ENCODE measurements around the gene SHD.
A peak's percentile ranks its signal among the peaks of the same experiment; 100 is the strongest.
"Not testable (repeated sequence)": the region's sequence is repeated elsewhere in the genome, so short reads cannot be mapped to it uniquely, and the experiment has no call there.

SHD gene, protein sequence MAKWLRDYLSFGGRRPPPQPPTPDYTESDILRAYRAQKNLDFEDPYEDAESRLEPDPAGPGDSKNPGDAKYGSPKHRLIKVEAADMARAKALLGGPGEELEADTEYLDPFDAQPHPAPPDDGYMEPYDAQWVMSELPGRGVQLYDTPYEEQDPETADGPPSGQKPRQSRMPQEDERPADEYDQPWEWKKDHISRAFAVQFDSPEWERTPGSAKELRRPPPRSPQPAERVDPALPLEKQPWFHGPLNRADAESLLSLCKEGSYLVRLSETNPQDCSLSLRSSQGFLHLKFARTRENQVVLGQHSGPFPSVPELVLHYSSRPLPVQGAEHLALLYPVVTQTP

DNA sequence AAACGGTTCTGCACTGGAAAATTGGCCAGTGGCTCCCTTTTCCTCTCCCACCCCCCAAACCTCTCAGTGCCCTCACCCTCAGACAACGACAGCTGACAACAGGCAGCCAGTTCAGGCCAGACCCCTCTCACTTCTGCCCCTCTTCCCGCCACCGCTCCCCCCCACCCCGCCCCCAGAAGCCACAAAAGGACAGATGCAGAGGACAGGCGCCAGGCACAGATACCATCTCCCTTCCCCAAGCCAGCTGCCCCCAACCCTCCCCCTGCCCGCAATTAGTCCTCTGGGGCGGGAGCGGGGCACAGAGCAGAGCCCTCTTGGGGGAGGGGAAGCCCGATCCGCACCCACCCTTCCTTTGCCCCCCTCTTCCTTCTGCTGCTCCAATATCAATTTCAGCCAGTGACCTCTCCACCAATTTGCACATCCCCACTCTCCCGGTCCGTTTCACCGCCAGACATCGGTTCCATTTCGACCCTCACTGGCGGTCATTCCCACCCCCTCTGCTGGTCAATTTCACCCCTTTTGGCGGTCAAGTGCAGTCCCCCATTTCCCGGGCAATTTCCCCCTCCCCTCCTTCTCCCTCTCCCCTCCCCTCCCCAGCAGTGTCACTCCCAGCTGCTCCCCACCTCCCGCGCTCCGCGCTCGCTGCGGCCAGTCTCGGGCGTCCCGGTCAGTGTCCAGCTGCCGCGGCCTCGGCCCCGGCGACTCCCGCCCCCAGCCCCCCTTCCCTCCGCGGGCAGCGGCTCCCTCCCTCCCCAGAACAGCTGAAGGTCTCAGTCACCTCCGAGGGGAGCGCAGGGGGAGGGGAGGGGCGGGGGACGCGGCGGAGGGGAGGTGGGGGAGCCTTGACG is at the start of gene SHD:
Gene SHD, plus strand, starts transcription at position 848 of the 848 bp plus-strand sequence. CDS start 798 bp downstream, outside the sequence.
- Mint-ChIP-seq H3K36me3 (ENCODE audit: low read depth) (no peaks in the 10 kb centered on the region), H3K27ac (peak within 1 kb of the TSS; percentile 41), H3K4me1 (ENCODE audit: low read depth) (peaks cover 2% of the 10 kb centered on the region), H3K27me3 (ENCODE audit: low read depth) (peaks cover 29% of the 10 kb centered on the region), H3K4me3 (no peak within 1 kb of the TSS), H3K9me3 (no peaks in the 10 kb centered on the region)
- DNase-seq (ENCODE audit: low spot score) = no peak

DNA sequence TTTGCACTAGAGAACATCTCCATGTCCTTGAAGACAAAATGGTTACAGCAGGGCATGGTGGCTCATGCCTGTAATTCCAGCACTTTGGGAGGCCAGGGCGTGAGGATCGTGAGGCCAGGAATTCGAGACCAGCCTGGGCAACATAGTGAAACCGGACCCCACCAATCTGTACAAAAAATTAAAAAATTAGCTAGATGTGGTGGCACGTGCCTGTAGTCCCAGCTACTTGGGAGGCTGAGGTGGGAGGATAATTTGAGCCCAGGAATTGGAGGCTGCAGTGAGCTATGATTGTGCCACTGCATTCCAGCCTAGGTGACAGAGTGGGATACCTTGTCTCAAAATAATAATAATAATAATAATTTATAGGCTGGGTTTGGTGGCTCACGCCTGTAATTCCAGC is 48.8 kb upstream of the SHD start:
- H3K9me3 Mint-ChIP-seq; H3K4me1 Mint-ChIP-seq (ENCODE audit: low read depth); H3K27me3 Mint-ChIP-seq (ENCODE audit: low read depth); H3K36me3 Mint-ChIP-seq (ENCODE audit: low read depth); H3K4me3 Mint-ChIP-seq; H3K27ac Mint-ChIP-seq; DNase-seq (ENCODE audit: low spot score): not testable (repeated sequence)

DNA sequence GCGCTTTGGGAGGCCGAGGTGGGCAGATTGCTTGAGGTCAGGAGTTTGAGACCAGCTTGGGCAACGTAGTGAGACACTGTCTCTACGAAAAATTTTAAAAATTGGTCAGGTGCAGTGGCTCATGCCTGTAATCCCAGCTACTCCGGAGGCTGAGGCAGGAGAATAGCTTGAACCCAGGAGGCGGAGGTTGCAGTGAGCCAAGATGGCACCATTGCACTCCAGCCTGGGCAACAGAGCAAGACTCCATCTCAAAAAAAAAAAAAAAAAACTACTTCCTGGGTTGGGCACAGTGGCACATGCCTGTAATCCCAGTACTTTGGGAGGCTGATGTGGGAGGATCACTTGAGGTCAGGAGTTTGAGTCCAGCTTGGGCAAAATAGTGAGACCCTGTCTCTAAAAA is 47.5 kb upstream of the SHD start:
- not testable (repeated sequence) for H3K36me3 Mint-ChIP-seq (ENCODE audit: low read depth); H3K4me1 Mint-ChIP-seq (ENCODE audit: low read depth); H3K27me3 Mint-ChIP-seq (ENCODE audit: low read depth); DNase-seq (ENCODE audit: low spot score); H3K27ac Mint-ChIP-seq; H3K4me3 Mint-ChIP-seq; H3K9me3 Mint-ChIP-seq

DNA sequence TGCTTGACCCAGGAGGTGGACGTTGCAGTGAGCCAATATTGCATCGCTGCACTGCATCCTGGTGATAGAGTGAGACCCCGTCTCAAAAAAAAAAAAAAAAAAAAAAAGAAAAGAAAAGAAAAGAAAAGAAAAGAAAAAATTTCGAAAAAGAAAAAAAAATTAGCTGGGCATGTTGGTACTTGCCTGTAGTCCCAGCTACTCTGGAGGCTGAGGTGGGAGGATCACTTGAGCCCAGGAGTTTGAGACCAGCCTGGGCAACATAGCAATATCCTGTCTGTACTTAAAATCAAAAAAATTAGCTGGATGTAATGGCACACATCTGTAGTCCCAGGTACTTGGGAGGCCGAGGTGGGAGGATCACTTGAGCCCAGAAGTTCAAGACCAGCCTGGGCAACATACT is 46.9 kb upstream of the SHD start:
- not testable (repeated sequence) for DNase-seq (ENCODE audit: low spot score); H3K4me3 Mint-ChIP-seq; H3K9me3 Mint-ChIP-seq; H3K27me3 Mint-ChIP-seq (ENCODE audit: low read depth); H3K4me1 Mint-ChIP-seq (ENCODE audit: low read depth); H3K36me3 Mint-ChIP-seq (ENCODE audit: low read depth); H3K27ac Mint-ChIP-seq

DNA sequence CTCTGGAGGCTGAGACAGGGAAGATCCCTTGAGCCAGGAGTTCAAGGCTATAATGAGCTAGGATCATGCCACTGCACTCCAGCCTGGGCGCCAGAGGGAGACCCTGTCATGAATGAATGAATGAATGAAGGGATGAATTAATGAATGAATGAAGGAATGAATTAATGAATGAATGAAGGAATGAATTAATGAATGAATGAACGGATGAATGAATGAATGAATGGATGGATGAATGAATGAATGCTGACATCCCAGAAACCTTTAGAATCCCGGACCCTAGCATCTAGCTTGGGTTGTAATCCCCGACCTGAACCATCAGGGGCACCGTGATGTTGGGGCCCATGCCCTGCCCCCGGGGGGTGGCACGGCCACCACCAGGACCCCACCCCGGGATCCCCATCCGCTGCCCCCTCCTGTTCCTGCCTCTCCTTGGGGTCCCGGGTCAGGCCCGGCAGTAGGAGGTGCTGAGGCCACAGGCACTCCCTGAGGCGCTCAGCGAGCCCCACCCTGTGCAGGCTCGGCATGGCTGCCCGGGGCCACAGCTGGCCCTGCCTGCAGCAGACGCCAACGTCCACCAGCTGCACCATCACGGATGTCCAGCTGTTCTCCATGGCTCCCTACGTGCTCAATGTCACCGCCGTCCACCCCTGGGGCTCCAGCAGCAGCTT is 46.3 kb upstream of the SHD start:
- Mint-ChIP-seq H3K27me3 (ENCODE audit: low read depth) (no peaks in the 10 kb centered on the region), H3K9me3 (no peaks in the 10 kb centered on the region), H3K27ac (no peak overlapping the region), H3K36me3 (ENCODE audit: low read depth) (no peaks in the 10 kb centered on the region), H3K4me3 (no peak overlapping the region), H3K4me1 (ENCODE audit: low read depth) (peaks cover 4% of the 10 kb centered on the region)
- DNase-seq (ENCODE audit: low spot score) = no peak

DNA sequence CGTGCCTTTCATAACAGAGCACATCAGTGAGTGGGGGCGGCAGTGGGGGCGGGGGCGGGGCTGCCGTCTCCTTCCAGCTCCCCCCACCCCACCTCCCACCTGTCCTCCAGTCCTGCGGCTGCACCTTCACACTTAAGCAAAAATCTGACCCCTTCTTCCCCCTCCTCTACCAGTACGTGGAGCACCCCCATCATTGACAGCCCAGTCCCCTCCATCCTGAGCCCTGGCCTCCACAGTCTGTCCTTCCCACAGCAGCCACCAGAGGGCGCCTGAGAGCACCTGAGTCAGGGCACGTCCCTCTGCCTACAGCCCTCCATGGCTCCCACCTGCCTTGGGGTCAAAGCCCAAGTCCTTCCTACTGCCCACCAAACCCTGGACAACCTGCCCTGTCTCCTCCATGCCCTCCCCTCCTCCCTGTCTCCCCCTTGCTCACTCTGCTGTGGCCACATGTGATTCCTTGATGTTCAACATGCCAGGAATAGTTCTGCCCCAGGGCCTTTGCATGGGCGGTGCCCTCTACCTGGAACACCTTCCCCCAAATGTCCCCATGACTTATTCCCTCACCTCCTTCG is 45.7 kb upstream of the SHD start:
- peaks cover 4% of the 10 kb centered on the region for H3K4me1 Mint-ChIP-seq (ENCODE audit: low read depth)
- peak; percentile 62 for DNase-seq (ENCODE audit: low spot score)

DNA sequence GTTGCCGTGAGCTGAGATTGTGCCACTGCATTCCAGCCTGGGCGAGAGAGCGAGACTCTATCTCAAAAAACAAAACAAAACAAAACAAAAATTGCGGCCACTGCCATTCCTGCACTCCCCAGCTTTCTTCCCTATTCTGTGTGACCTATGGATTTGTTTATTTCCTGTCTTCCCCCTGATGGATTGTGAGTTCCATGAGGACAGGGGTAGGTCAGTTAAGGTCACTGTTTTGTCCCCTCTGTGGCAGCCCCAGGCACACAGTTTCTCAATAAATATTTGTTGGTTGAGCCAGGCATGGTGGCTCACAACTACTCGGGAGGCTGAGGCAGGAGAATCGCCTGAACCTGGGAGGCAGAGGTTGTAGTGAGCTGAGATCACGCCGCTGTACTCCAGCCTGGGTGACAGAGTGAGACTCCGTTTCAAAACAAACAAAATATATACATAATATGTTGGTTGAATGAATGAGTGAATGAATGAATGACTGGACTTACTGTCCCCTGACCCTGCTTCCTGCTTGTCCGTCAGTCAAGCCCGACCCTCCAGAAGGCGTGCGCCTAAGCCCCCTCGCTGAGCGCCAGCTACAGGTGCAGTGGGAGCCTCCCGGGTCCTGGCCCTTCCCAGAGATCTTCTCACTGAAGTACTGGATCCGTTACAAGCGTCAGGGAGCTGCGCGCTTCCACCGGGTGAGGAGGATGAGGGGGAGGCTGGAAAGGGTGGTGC is 44.8 kb upstream of the SHD start:
- H3K9me3 Mint-ChIP-seq = no peaks in the 10 kb centered on the region
- no peak overlapping the region for H3K27ac Mint-ChIP-seq
- H3K4me3 Mint-ChIP-seq = no peak overlapping the region
- H3K4me1 Mint-ChIP-seq (ENCODE audit: low read depth) = peaks cover 3% of the 10 kb centered on the region
- no peaks in the 10 kb centered on the region for H3K36me3 Mint-ChIP-seq (ENCODE audit: low read depth)
- no peak for DNase-seq (ENCODE audit: low spot score)
- H3K27me3 Mint-ChIP-seq (ENCODE audit: low read depth) = no peaks in the 10 kb centered on the region

More for the DNA sequence above, 45.7 kb upstream of the SHD start:
- Mint-ChIP-seq H3K36me3 (ENCODE audit: low read depth) (no peaks in the 10 kb centered on the region), H3K27ac (peak overlapping the region; percentile 15), H3K9me3 (no peaks in the 10 kb centered on the region), H3K27me3 (ENCODE audit: low read depth) (no peaks in the 10 kb centered on the region), H3K4me3 (no peak overlapping the region)

DNA sequence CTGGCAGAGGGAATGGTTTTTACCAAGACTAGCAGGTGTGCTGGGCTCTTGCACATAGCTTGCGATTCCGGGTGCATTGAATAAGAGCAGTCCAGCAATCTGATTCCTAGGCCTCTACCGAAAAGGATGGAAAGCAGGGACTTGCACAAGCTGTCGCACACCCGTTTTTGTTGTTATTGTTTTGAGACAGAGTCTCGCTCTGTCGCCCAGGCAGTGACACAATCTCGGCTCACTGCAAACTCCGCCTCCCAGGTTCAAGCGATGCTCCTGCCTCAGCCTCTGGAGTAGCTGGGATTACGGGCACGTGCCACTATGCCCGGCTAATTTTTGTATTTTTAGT is 44.2 kb upstream of the SHD start:
- Mint-ChIP-seq H3K4me1 (ENCODE audit: low read depth) (no peaks in the 10 kb centered on the region), H3K27ac (no peak overlapping the region), H3K36me3 (ENCODE audit: low read depth) (no peaks in the 10 kb centered on the region), H3K4me3 (no peak overlapping the region), H3K9me3 (no peaks in the 10 kb centered on the region), H3K27me3 (ENCODE audit: low read depth) (no peaks in the 10 kb centered on the region)
- no peak for DNase-seq (ENCODE audit: low spot score)

DNA sequence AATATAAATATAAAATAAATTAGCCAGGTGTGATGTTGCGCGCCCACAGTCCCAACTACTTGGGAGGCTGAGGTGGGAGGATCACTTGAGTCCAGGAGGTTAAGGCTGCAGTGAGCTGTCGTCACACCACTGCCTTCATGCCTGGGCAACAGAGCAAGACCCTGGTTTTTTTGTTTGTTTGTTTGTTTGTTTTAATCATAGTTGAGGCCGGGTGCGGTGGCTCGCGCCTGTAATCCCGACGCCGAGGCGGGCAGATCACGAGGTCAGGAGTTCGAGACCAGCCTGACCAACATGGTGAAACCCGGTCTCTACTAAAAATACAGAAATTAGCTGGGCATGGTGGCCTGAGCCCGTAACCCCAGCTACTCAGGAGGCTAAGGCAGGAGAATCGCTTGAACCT is 41.6 kb upstream of the SHD start:
- not testable (repeated sequence) for H3K9me3 Mint-ChIP-seq; H3K27me3 Mint-ChIP-seq (ENCODE audit: low read depth); DNase-seq (ENCODE audit: low spot score); H3K36me3 Mint-ChIP-seq (ENCODE audit: low read depth); H3K4me1 Mint-ChIP-seq (ENCODE audit: low read depth); H3K27ac Mint-ChIP-seq; H3K4me3 Mint-ChIP-seq

DNA sequence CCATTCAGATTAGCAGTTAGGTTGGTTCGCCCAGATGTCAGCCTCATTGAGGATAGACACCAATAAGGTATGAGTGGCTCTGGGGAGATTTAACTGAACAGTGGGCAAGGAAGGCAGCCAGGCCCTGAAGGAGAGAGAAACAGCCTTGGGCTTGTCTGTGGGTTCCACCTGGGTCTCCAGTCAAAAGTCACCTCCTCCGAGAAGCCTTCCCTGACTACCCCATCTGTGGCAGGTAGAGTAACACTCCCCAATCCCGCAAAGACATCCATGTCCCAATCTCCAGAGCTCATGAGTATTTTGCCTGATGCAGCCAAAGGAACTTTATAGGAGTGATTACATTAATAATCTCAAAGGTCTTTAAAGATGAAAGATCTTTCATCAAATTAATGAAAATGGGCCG is 40.2 kb upstream of the SHD start:
- H3K9me3 Mint-ChIP-seq = peaks cover 5% of the 10 kb centered on the region
- H3K27ac Mint-ChIP-seq = no peak overlapping the region
- no peaks in the 10 kb centered on the region for H3K27me3 Mint-ChIP-seq (ENCODE audit: low read depth)
- no peaks in the 10 kb centered on the region for H3K4me1 Mint-ChIP-seq (ENCODE audit: low read depth)
- peaks cover 1% of the 10 kb centered on the region for H3K36me3 Mint-ChIP-seq (ENCODE audit: low read depth)
- H3K4me3 Mint-ChIP-seq = no peak overlapping the region
- DNase-seq (ENCODE audit: low spot score) = no peak

DNA sequence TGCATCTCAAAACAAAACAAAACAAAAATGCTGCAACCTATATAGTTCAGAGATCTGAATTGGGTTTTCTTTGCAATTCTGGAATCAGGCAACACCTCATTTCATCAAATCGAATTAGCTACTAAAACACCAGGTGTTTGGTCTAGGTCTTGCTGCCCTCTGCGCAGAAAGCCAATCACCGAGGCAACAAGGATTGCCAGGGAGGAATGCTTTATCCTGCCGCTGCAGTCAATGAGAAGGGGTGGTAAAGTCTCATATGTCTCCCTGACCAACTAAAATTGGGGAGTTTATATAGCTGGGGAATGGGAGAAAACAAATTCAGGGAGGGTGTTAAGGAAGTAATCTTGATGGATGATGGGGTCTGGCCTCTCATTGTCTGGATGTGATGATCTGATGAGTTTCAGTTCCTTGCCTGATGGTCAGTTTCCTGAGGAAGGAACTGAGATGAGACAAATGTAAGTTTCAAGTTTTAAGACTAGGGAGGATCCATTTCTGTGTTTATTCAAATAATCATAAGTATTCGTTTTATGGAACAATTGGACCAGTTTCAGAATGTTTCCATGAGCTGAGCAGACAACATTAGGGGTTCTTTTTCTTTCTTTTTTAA is 37.1 kb upstream of the SHD start:
- Mint-ChIP-seq H3K36me3 (ENCODE audit: low read depth) (peaks cover 1% of the 10 kb centered on the region), H3K27me3 (ENCODE audit: low read depth) (no peaks in the 10 kb centered on the region), H3K9me3 (peaks cover 5% of the 10 kb centered on the region), H3K27ac (no peak overlapping the region), H3K4me3 (no peak overlapping the region), H3K4me1 (ENCODE audit: low read depth) (peaks cover 6% of the 10 kb centered on the region)
- DNase-seq (ENCODE audit: low spot score) = no peak

DNA sequence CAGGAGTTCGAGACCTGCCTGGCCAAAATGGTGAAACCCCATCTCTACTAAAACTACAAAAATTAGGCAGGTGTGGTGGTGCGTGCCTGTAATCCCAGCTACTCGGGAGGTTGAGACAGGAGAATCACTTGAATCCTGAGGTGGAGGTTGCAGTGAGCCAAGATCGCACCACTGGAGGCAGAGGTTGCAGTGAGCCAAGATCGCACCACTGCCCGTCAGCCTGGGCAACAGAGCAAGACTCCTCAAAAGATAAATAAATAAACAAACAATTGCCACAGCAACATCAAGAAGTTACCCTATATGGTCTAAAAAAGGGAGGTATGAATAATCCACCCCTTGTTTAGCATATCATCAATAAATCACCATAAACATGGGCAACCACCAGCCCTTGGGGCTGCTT is 33.1 kb upstream of the SHD start:
- peaks cover 26% of the 10 kb centered on the region for H3K36me3 Mint-ChIP-seq (ENCODE audit: low read depth)
- peaks cover 13% of the 10 kb centered on the region for H3K4me1 Mint-ChIP-seq (ENCODE audit: low read depth)
- H3K27ac Mint-ChIP-seq; H3K27me3 Mint-ChIP-seq (ENCODE audit: low read depth); H3K9me3 Mint-ChIP-seq; H3K4me3 Mint-ChIP-seq; DNase-seq (ENCODE audit: low spot score): not testable (repeated sequence)
